ENCODE results near the gene ZNG1C.
"Not testable (repeated sequence)": the region's sequence is repeated elsewhere in the genome, so short reads cannot be mapped to it uniquely, and the experiment has no call there.

DNA sequence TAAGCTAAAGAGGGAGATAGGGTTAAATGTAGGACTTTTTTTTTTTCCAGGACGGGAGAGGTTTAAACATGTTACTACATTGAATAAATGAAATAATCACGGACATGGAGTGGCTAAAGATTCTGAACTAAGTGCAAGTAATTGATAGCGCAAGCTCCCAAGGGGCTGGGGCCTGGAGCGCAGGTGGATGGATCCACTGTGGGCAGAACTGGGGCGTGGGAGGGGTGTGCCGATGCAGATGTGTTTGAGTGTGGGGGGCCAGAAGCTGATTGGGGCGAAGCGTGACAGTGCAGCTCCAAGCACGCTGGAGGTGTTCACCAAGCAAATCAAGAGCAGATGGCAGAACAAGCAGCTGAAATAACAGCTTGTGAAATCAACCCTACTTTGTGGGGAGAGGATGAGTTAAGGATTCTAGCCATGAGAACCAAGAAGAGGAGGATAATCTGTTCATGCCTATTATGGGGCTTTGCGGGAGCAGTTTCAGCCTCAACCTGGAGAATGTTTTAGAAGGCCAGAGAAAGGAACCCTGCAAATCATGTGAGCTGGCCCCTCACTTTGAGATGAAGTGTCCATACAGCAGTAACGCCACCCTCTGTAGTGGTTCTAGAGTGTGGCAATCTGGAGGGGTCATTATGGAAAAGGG, 88.9 kb downstream of the ZNG1C start:
- not testable (repeated sequence) for TF ChIP-seq ZFP3 (CRISPR knock-in tag; IDR thresholded peaks at IDR 0.05); ZFP30 (CRISPR knock-in tag; IDR thresholded peaks at IDR 0.05); ZNF565 (CRISPR knock-in tag; conservative IDR thresholded peaks at IDR 0.05; ENCODE audit: low read depth); RARB (CRISPR knock-in tag; IDR thresholded peaks at IDR 0.05); TCF4 (CRISPR knock-in tag; IDR thresholded peaks at IDR 0.05; ENCODE audit: borderline replicate concordance); ARNTL (CRISPR knock-in tag; IDR thresholded peaks at IDR 0.05; ENCODE audit: borderline replicate concordance, low read depth); PPARA (CRISPR knock-in tag; IDR thresholded peaks at IDR 0.05; ENCODE audit: borderline replicate concordance); ZNF8 (CRISPR knock-in tag; IDR thresholded peaks at IDR 0.05)
- TF ChIP-seq, protein P1, sequence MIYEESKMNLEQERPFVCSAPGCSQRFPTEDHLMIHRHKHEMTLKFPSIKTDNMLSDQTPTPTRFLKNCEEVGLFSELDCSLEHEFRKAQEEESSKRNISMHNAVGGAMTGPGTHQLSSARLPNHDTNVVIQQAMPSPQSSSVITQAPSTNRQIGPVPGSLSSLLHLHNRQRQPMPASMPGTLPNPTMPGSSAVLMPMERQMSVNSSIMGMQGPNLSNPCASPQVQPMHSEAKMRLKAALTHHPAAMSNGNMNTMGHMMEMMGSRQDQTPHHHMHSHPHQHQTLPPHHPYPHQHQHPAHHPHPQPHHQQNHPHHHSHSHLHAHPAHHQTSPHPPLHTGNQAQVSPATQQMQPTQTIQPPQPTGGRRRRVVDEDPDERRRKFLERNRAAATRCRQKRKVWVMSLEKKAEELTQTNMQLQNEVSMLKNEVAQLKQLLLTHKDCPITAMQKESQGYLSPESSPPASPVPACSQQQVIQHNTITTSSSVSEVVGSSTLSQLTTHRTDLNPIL (CRISPR knock-in tag; IDR thresholded peaks at IDR 0.05; ENCODE audit: low read depth) = not testable (repeated sequence)
- TF ChIP-seq, protein P2, sequence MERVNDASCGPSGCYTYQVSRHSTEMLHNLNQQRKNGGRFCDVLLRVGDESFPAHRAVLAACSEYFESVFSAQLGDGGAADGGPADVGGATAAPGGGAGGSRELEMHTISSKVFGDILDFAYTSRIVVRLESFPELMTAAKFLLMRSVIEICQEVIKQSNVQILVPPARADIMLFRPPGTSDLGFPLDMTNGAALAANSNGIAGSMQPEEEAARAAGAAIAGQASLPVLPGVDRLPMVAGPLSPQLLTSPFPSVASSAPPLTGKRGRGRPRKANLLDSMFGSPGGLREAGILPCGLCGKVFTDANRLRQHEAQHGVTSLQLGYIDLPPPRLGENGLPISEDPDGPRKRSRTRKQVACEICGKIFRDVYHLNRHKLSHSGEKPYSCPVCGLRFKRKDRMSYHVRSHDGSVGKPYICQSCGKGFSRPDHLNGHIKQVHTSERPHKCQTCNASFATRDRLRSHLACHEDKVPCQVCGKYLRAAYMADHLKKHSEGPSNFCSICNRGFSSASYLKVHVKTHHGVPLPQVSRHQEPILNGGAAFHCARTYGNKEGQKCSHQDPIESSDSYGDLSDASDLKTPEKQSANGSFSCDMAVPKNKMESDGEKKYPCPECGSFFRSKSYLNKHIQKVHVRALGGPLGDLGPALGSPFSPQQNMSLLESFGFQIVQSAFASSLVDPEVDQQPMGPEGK (CRISPR knock-in tag; IDR thresholded peaks at IDR 0.05; ENCODE audit: borderline replicate concordance) = not testable (repeated sequence)
